Neural cell (in vitro differentiated cells): ENCODE results near the gene FABP1. TPM values are rescaled to one million over a fixed set of nuclear protein-coding genes. Genes with fewer than 3 reads are reported as not detected.

Experiments used
- H2AFZ ChIP-seq: fragments of 200-600, 300-800 bp; sonication (generic), shearing (Covaris generic); 2 replicates; pipeline ENCODE4 v1.6.0; 2014; ENCODE audit warnings: low read depth, mild to moderate bottlenecking, antibody characterized with exemption, low read length, moderate library complexity
- H3F3A ChIP-seq: fragments of 200-600 bp; shearing (Covaris generic); 2 replicates; pipeline ENCODE4 v1.6.1; 2016; ENCODE audit warnings: mild to moderate bottlenecking, moderate library complexity, mixed read lengths, antibody characterized with exemption, low read length; ENCODE audit not compliant: insufficient read depth, poor library complexity, severe bottlenecking
- H3K27ac ChIP-seq: fragments of 200-600, 300-800 bp; sonication (generic), shearing (Covaris generic); 2 replicates; pipeline ENCODE4 v1.5.1; 2014; ENCODE audit warnings: mild to moderate bottlenecking, low read length, moderate library complexity
- H3K27me3 ChIP-seq: fragments of 300-800, 200-600 bp; sonication (generic), shearing (Covaris generic); 2 replicates; pipeline ENCODE4 v1.6.0; 2014; ENCODE audit warnings: mild to moderate bottlenecking, low read depth, low read length, moderate library complexity; ENCODE audit not compliant: insufficient read depth
- H3K36me3 ChIP-seq: fragments of 300-800, 200-600 bp; sonication (generic), shearing (Covaris generic); 2 replicates; pipeline ENCODE4 v1.5.1; 2014; ENCODE audit warnings: mild to moderate bottlenecking, antibody characterized with exemption, low read length, moderate library complexity; ENCODE audit not compliant: insufficient read depth
- H3K4me2 ChIP-seq: fragments of 300-800, 200-600 bp; sonication (generic), shearing (Covaris generic); 2 replicates; pipeline ENCODE4 v1.6.0; 2014; ENCODE audit warnings: mild to moderate bottlenecking, low read length
- H3K4me3 ChIP-seq: fragments of 300-800, 200-600 bp; sonication (generic), shearing (Covaris generic); 2 replicates; pipeline ENCODE4 v1.5.1; 2014; ENCODE audit warnings: mild to moderate bottlenecking, low read length, moderate library complexity
- H3K79me2 ChIP-seq: fragments of 200-600 bp; shearing (Covaris generic); replicated peaks from 2 replicates; pipeline ENCODE4 v1.6.0; 2014; ENCODE audit warnings: mild to moderate bottlenecking, low read length, moderate library complexity; ENCODE audit not compliant: insufficient read depth
- H3K9ac ChIP-seq: fragments of 300-800, 200-600 bp; sonication (generic), shearing (Covaris generic); 2 replicates; pipeline ENCODE4 v1.6.1; 2016; ENCODE audit warnings: mild to moderate bottlenecking, low read length, mixed read lengths
- H3K9me2 ChIP-seq: fragments of 200-600 bp; shearing (Covaris generic); 2 replicates; pipeline ENCODE4 v1.6.1; 2016; ENCODE audit warnings: mild to moderate bottlenecking, low read length, mixed read lengths; ENCODE audit not compliant: insufficient read depth
- H3K9me3 ChIP-seq: fragments of 200-600, 300-800 bp; sonication (generic), shearing (Covaris generic); 2 replicates; pipeline ENCODE4 v1.6.1; 2016; ENCODE audit warnings: mild to moderate bottlenecking, mixed run types, low read length, moderate library complexity, mixed read lengths
- H4K20me1 ChIP-seq: fragments of 200-600 bp; shearing (Covaris generic); 2 replicates; pipeline ENCODE4 v1.6.1; 2016; ENCODE audit warnings: mild to moderate bottlenecking, mixed run types; ENCODE audit not compliant: insufficient read depth
- EP300 ChIP-seq: fragments of 450-650 bp; conservative IDR thresholded peaks from 2 replicates; pipeline ENCODE4 v1.6.1; 2014; ENCODE audit warnings: antibody characterized with exemption, mild to moderate bottlenecking, moderate library complexity; ENCODE audit not compliant: poor library complexity, severe bottlenecking
- EZH2 ChIP-seq: fragments of 200-600, 300-800 bp; shearing (Covaris generic), sonication (generic); IDR thresholded peaks from 2 replicates; pipeline ENCODE4 v1.6.1; 2014; ENCODE audit warnings: antibody characterized with exemption, low read length, borderline replicate concordance, mild to moderate bottlenecking; ENCODE audit not compliant: insufficient read depth, poor library complexity, severe bottlenecking
- MXI1 ChIP-seq: fragments of 450-650 bp; conservative IDR thresholded peaks from 2 replicates; pipeline ENCODE4 v1.6.1; 2014; ENCODE audit warnings: antibody characterized with exemption, mild to moderate bottlenecking; ENCODE audit not compliant: poor library complexity, severe bottlenecking
- POLR2AphosphoS5 ChIP-seq: IDR thresholded peaks from 2 replicates; pipeline ENCODE4 v1.6.1; 2012
- RAD21 ChIP-seq: fragments of 450-650 bp; conservative IDR thresholded peaks from 2 replicates; pipeline ENCODE4 v1.6.1; 2014; ENCODE audit warnings: antibody characterized with exemption, mild to moderate bottlenecking, moderate library complexity
- REST ChIP-seq: IDR thresholded peaks from 2 replicates; pipeline ENCODE4 v1.6.1; 2012; ENCODE audit warnings: borderline replicate concordance
- SMC3 ChIP-seq: fragments of 450-650 bp; conservative IDR thresholded peaks from 2 replicates; pipeline ENCODE4 v1.6.1; 2014; ENCODE audit warnings: antibody characterized with exemption, mild to moderate bottlenecking, moderate library complexity; ENCODE audit not compliant: poor library complexity
- TAF1 ChIP-seq: IDR thresholded peaks from 2 replicates; pipeline ENCODE4 v1.6.1; 2012; ENCODE audit warnings: low read depth
- polyA plus RNA-seq: library from polyadenylated mRNA; depleted of rRNA; stranded (reverse); fragments of >200 nt; gene quantifications from 2 replicates; pipeline ENCODE4 v1.2.3, GENCODE V29; 2014
- TF ChIP-seq, protein P1 (sequence below): fragments of 450-650 bp; IDR thresholded peaks from 2 replicates; pipeline ENCODE4 v1.5.1; 2014; ENCODE audit warnings: antibody characterized with exemption, mild to moderate bottlenecking, moderate library complexity; ENCODE audit not compliant: poor library complexity, severe bottlenecking

Gene FABP1
- polyA plus RNA-seq, 1 donor from 2014 or later = not detected

GRCh38 chr2:88115825-88116518, 11.9 kb downstream of the FABP1 start:
- no peaks in the 10 kb centered on the region for H3K79me2 ChIP-seq
- H3K27ac ChIP-seq = no peak overlapping the region
- no peak overlapping the region for H3K4me2 ChIP-seq
- H3K9me3 ChIP-seq = no peaks in the 10 kb centered on the region
- H3K9me2 ChIP-seq = no peaks in the 10 kb centered on the region
- H3K9ac ChIP-seq = no peak overlapping the region
- no peaks in the 10 kb centered on the region for H3K27me3 ChIP-seq
- H3F3A ChIP-seq = no peaks in the 10 kb centered on the region
- TF ChIP-seq, protein P1, sequence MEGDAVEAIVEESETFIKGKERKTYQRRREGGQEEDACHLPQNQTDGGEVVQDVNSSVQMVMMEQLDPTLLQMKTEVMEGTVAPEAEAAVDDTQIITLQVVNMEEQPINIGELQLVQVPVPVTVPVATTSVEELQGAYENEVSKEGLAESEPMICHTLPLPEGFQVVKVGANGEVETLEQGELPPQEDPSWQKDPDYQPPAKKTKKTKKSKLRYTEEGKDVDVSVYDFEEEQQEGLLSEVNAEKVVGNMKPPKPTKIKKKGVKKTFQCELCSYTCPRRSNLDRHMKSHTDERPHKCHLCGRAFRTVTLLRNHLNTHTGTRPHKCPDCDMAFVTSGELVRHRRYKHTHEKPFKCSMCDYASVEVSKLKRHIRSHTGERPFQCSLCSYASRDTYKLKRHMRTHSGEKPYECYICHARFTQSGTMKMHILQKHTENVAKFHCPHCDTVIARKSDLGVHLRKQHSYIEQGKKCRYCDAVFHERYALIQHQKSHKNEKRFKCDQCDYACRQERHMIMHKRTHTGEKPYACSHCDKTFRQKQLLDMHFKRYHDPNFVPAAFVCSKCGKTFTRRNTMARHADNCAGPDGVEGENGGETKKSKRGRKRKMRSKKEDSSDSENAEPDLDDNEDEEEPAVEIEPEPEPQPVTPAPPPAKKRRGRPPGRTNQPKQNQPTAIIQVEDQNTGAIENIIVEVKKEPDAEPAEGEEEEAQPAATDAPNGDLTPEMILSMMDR = no peak
- TF ChIP-seq EP300 = no peak
- TF ChIP-seq SMC3 = no peak
- no peak for TF ChIP-seq POLR2AphosphoS5
- no peak for TF ChIP-seq REST
- TF ChIP-seq TAF1 = no peak
- no peak for TF ChIP-seq RAD21
- no peak for TF ChIP-seq MXI1
- no peak for TF ChIP-seq EZH2
- H3K36me3 ChIP-seq = no peaks in the 10 kb centered on the region
- no peak overlapping the region for H2AFZ ChIP-seq
- H4K20me1 ChIP-seq = no peaks in the 10 kb centered on the region
- no peak overlapping the region for H3K4me3 ChIP-seq

DNA sequence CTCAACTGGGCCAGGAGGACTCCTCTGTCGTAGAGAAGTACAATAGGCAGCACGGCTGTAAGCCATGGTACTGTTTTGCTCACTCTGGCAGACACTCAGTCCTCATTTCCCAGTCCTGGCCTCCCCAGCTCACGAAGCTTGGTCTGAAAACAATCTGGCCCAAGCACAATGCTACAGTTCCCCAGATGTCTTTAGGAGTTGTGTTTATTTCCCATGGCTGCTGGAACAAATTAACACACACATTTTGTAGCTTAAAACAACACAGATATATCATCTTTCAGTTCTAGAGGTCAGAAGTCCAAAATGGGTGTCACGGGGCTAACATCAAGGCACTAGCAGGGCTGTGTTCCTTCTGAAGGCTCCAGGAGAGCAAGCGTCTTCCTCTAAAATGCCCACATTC, 13.0 kb downstream of the FABP1 start:
- Histone ChIP-seq H3F3A (no peaks in the 10 kb centered on the region), H3K9me2 (no peaks in the 10 kb centered on the region), H3K79me2 (no peaks in the 10 kb centered on the region), H4K20me1 (no peaks in the 10 kb centered on the region), H3K9me3 (no peaks in the 10 kb centered on the region), H3K9ac (no peak overlapping the region), H3K36me3 (no peaks in the 10 kb centered on the region), H2AFZ (no peak overlapping the region), H3K4me2 (no peak overlapping the region), H3K27me3 (no peaks in the 10 kb centered on the region), H3K4me3 (no peak overlapping the region), H3K27ac (no peak overlapping the region)
- TF ChIP-seq SMC3 = no peak
- TF ChIP-seq EP300 = no peak
- no peak for TF ChIP-seq EZH2
- TF ChIP-seq, protein P1 = no peak
- TF ChIP-seq TAF1 = no peak
- no peak for TF ChIP-seq MXI1
- TF ChIP-seq POLR2AphosphoS5 = no peak
- TF ChIP-seq RAD21 = no peak
